ENCODE results near the gene RPEL1.

RPEL1 gene

DNA sequence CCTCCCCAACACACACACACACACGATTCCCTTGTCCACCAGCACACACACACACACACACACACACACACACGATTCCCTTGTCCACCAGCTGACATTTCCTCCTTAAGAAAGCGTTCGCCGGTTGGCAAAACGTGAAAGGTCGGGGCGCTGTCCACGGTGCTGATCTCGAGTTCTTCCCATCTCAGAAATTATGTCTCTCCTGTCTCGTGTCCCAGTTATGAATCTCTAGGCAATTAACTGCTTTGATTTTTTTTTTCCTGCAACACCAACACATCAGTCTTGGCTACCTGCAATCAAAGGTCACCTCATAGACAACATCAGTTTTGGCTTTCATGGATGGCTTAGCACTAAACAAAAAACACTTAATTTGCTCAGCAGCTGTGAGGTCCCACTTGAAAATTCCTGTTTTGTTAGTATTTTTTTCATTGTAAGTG, 33.2 kb downstream of the RPEL1 start:
- DNase-seq (ENCODE audit: low spot score): no peak

DNA sequence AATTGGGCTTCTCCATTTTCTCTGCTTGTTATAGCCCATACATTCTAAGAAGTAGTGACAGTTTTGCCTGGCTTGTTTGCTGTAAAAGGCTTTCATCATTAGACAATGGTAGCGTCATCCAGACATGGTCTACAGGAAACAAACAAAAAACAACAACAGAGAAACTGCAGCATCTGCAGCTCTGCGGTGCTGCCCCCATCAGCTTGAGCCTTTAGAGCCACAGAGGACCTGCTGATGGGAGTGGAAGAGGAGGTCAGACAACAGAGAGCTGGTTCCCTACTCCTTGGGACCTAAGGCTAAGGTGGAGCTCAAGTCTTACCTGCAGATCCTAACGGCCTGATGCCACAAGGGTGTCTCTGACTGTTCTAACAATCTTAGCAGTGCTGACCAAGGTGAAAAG, 34.3 kb downstream of the RPEL1 start:
- DNase-seq (ENCODE audit: low spot score): no peak

DNA sequence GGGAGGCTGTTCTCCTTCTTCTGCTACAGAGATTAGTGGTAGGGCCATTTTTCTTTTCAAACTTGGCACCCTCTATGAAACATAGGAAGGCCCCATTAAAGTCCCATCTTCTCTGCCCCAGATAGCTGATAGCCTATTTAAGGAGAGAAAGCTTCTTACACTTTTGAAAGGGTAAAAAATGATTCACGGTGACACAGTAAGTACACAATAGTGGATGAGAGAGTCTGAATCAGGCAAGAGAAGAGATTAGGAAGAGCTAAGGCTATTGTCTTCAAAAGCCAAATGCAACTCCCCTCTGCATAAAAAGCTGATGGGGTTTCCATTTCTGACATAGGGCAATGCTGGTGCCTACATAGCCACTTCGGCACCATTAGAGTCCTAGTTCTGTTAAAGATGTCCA, 34.8 kb downstream of the RPEL1 start:
- DNase-seq (ENCODE audit: low spot score): no peak

DNA sequence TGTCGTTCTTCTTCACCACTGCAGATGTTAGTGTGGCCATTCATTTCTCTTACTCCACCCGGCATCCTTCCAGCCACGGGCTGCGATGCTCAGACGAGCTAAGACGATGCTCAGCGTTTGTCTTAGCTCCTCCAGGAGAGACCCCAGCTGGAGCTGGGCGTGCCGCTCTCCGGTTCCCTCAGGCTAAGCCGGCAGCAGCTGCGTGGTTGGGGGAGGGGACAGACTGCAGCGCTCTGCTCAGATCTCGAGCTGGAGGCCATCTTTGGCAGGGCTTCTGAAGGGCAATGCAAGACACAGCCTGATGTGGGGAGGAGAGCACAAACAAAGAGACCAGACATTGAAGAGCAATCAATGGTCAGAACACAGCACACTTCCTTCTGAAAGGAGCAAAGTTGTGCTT, 36.1 kb downstream of the RPEL1 start:
- DNase-seq (ENCODE audit: low spot score): no peak

DNA sequence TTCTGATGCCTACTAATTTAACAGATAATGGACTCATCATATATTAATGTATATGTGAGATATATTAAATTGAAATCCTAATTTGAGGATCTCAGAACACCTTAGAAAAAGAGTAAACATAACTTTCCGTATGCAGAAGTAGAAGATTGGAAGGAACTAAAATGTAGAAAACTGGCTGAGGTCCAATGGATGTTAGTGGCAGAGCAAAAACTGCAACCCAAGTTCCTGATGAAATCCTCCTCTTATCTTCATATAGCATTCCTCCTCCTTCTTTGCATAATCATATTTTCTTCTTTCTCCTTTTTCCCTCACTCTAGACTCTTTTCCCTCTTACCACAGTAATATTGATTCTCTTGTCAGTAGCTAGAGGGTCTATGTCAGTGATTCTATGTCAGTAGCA, 37.3 kb downstream of the RPEL1 start:
- no peak for DNase-seq (ENCODE audit: low spot score)

DNA sequence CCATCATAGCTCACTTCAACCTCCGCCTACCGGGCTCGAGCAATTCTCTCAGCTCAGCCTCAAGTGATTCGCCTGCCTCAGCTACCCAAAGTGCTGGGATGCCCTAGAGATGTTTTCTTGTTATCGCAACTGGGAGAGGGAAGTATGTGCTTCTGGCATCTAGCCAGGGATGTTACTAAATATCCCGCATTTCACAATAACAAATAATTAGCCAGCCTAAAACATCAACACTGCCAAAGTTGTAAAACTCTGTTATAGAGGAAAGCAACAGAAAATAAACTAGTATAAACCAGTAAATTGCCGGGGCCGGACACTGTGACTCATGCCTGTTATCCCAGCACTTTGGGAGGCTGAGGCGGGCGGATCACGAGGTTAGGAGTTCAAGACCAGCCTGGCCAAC, 38.5 kb downstream of the RPEL1 start:
- no peak for DNase-seq (ENCODE audit: low spot score)

- DNase-seq (ENCODE audit: low spot score): no peak
Measured at GRCh38 chr10:103287992-103288391, 42.3 kb downstream of the RPEL1 start.

GRCh38 chr10:103291588-103291987, 45.9 kb downstream of the RPEL1 start:
- no peak for DNase-seq (ENCODE audit: low spot score)

GRCh38 chr10:103295374-103296015, 49.8 kb downstream of the RPEL1 start:
- no peak for DNase-seq (ENCODE audit: low spot score)
